SK-N-MC (cell line): Measurements from ENCODE around the gene MTFR1L.

ENCODE experiments used
- DNase-seq: peaks from one replicate; pipeline ENCODE4 v3.0.0-alpha.2; 2011; ENCODE audit warnings: low read depth, low spot score
- H3K27ac ChIP-seq: fragments of 200-600 bp; sonication (generic); 2 replicates; pipeline ENCODE4 v1.5.1; 2016; ENCODE audit warnings: mixed run types
- H3K36me3 ChIP-seq: fragments of 200-600 bp; sonication (generic); 2 replicates; pipeline ENCODE4 v1.6.1; 2017; ENCODE audit warnings: antibody characterized with exemption, low read length, mixed read lengths; ENCODE audit not compliant: insufficient read depth
- H3K4me3 ChIP-seq: fragments of 200-600 bp; sonication (generic); 2 replicates; pipeline ENCODE4 v1.5.1; 2016
- H3K9ac ChIP-seq: fragments of 200-600 bp; sonication (generic); 2 replicates; pipeline ENCODE4 v1.8.0; 2017; ENCODE audit warnings: mixed run types, mixed read lengths; ENCODE audit not compliant: insufficient read length
- H3K9me3 ChIP-seq: fragments of 200-600 bp; sonication (generic); 2 replicates; pipeline ENCODE4 v1.6.1; 2017; ENCODE audit warnings: low read depth, mild to moderate bottlenecking, antibody characterized with exemption, low read length, moderate library complexity, mixed read lengths
- EZH2 ChIP-seq: fragments of 200-600 bp; sonication (generic); IDR thresholded peaks from one replicate; pipeline ENCODE4 v1.6.1; 2017; ENCODE audit warnings: antibody characterized with exemption
- FOXP2 ChIP-seq: optimal IDR thresholded peaks from 2 replicates; pipeline ENCODE3; 2011; ENCODE audit warnings: mild to moderate bottlenecking, moderate library complexity; ENCODE audit not compliant: insufficient read depth; ENCODE audit errors: extremely low read length, control extremely low read depth
- POLR2AphosphoS5 ChIP-seq: IDR thresholded peaks from 2 replicates; pipeline ENCODE4 v1.6.1; 2012; ENCODE audit warnings: mild to moderate bottlenecking, low read depth, low read length, borderline replicate concordance

MTFR1L gene

DNA sequence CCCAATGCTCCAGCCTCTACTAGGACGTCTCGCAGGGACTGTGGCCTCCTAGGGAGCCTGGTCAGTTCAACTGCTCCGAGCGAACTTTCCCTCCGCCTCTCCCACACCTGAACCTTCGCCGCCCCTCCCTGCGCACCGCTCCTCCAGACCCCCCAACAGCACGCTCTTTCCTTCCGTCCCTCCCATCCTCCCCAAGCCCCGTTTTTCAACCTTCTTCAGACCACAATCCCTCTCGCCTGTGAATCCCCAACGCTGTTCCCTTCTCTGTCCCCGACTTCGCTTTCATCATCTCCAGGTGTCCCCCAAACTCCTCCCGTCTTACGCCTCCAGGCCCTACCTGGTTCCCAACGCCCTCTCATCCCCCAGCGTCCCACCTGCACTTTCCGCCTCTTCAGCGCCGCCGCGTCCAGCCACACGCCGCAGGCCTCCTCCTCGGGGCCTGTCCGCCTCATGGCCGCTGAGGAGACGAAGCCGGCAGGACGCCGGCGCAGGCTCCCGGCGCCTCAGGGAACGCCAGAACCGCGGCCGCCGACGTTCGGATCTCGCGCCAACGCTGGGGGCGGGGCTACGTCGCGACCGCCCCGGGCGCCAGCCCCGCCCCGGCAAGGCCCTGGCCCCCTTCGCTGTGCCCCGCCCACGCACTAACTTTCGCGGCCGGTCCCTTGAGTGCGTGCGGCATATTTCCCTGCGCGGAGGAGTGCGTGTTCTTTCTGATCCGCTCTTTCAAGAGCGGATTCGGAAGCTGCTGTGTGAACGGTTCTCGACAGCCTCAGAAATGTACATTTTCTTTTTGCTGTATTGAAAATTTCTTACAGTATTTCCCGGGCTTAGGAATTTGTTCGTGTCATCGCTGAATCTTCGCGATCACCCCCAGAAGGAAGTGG is 39.4 kb downstream of the MTFR1L start, which contains the start of gene AUNIP:
TSS of gene AUNIP (minus strand) at position 552 of the 884 bp plus-strand sequence. CDS start at position 452, 100 bp downstream.
- Histone ChIP-seq H3K27ac (peak within 1 kb of the TSS; percentile 88), H3K9ac (peak within 1 kb of the TSS; percentile 86), H3K4me3 (peak within 1 kb of the TSS; percentile 86), H3K36me3 (no peaks in the 10 kb centered on the region), H3K9me3 (no peaks in the 10 kb centered on the region)
- peak; percentile 48 for DNase-seq
- TF ChIP-seq EZH2 (no peak), POLR2AphosphoS5 (peak; percentile 93)

DNA sequence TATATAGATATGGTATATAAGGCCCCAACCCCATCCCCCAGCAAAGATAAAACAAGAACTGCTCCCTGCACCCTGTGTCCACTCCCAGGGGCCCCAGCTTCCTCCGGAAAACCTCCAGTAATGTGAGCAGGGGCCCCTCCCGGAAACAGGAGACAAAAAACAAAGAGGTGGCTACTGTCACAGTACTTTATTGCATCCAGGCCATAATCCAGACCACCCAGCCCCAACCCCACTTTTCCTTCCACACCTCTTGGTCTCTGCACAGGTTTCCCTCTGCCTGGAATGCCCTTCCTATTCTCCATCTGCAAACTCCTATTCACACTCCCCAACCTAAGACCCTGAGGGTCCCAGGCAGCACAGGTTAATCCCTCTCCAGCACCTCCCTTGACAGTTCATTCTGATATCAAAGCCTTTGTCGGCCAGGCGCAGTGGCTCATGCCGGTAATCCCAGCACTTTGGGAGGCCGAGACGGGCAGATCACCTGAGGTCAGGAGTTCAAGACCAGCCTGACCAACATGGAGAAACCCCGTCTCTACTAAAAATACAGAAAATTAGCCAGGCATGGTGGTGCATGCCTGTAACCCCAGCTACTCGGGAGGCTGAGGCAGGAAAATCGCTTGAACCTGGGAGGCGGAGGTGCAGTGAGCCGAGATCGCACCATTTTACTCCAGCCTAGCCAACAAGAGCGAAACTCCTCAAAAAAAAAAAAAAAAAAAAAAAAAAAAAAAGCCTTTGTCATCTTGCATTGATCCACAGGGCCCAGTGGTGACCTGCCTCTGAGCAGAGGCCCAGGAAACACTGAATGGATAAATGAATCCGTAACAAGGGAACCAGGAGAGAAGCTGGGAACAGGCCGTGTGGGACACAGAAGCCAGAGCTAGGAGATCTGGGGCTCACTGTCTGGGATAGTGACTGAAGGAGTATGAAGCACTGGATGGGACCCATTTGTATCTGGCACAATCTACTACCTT is 41.8 kb downstream of the MTFR1L start:
- TF ChIP-seq EZH2 (no peak), POLR2AphosphoS5 (no peak), FOXP2 (no peak)
- Histone ChIP-seq H3K27ac (no peak overlapping the region), H3K9ac (no peak overlapping the region), H3K36me3 (no peaks in the 10 kb centered on the region), H3K9me3 (no peaks in the 10 kb centered on the region), H3K4me3 (no peak overlapping the region)
- DNase-seq, result no peak

DNA sequence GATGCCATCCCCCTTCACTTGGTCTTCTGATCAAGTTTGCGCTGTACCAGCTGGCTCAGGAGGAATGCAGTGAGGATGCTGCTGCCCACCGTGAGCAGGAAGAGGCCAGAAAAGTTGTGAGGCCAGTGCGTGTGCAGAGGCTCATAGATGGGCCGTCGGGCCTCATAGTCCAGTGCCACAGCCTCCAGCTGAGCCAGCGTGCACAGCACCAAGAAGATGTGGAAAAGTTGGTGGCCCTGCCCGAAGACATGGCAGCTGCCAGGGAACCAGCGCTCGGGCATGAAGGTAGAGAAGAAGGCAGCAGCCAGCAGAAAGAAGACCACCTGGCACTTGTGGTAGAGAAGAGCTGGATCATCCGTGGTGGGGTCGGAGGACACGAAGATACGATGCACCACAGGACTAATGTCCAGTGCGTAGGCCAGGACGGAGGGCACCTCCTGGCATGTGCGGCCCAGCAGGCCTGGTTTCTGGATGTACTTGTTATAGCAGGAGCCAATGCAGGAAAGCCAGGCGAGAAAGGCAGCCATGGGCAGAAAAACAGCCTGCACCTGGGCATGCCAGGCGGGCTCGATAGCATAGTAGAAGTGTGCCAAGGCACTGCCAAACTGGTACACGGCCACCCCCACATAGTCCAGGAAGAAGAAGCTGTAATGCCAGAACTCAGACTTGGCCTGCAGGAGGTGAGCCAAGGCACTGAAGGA is 43.2 kb downstream of the MTFR1L start:
- no peak overlapping the region for H3K27ac ChIP-seq
- H3K4me3 ChIP-seq, result no peak overlapping the region
- no peak for TF ChIP-seq EZH2
- no peak for TF ChIP-seq POLR2AphosphoS5
- no peak for TF ChIP-seq FOXP2
- no peaks in the 10 kb centered on the region for H3K36me3 ChIP-seq
- H3K9ac ChIP-seq, result no peak overlapping the region
- no peak for DNase-seq
- H3K9me3 ChIP-seq, result no peaks in the 10 kb centered on the region

DNA sequence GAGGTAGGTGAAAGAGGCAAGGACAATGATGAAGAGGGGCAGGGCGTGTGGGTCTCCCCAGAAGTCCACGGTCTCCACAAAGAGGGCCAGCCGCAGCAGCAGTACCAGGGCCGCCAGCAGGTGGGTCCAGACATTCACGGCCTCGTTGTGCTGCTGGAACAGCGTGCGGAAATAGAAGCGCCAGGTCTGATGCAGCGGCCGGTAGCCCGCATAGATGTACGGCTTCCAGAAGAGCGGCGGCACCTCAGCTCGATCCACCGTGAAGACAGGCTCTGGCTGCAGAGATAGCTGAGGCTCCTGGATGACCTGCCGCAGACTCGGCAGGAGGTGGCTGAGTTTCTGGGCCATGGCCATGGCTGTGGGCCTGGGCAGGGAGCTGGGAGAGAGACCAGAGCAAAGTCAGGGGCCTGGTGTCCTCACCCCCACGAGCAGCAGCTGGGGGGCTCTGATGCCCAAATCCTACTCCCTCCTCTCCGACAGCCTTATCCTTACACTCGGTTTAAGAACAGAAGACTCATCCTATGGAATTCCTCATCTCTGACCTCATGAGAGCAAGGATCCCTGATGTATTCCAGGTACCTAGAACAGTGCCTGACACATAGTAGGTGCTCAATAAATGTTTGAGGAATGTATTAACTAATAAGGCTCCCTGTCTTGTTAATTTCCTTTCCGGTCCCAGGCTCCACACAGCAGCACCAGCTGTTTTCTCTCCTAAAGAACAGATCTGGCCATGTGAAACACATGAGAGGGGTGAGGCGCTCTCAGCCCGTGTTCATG is 43.9 kb downstream of the MTFR1L start:
- TF ChIP-seq POLR2AphosphoS5, result no peak
- TF ChIP-seq FOXP2, result no peak
- TF ChIP-seq EZH2, result no peak
- no peaks in the 10 kb centered on the region for H3K36me3 ChIP-seq
- H3K9ac ChIP-seq, result no peak overlapping the region
- H3K9me3 ChIP-seq, result no peaks in the 10 kb centered on the region
- no peak for DNase-seq
- no peak overlapping the region for H3K27ac ChIP-seq
- H3K4me3 ChIP-seq, result no peak overlapping the region

DNA sequence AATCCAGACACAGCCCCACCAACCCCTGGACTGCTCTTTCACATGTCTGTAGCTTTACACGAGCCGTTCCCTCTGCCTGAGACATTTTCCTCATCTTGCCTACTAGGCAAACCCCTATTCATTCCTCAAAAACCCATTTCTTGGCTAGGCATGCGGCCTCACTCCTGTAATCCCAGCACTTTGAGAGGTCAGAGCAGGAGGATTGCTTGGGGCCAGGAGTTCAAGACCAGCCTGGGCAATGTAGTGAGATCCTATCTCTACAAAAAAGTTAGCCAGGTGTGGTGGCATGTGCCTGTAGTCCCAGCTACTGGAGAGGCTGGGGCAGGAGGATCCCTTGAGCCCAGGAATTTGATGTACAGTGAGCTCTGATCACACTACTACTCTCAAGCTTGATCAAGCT is 44.7 kb downstream of the MTFR1L start:
- Histone ChIP-seq H3K4me3 (no peak overlapping the region), H3K27ac (no peak overlapping the region), H3K9ac (no peak overlapping the region), H3K9me3 (no peaks in the 10 kb centered on the region), H3K36me3 (no peaks in the 10 kb centered on the region)
- TF ChIP-seq POLR2AphosphoS5 (no peak), FOXP2 (no peak), EZH2 (no peak)
- DNase-seq, result no peak

DNA sequence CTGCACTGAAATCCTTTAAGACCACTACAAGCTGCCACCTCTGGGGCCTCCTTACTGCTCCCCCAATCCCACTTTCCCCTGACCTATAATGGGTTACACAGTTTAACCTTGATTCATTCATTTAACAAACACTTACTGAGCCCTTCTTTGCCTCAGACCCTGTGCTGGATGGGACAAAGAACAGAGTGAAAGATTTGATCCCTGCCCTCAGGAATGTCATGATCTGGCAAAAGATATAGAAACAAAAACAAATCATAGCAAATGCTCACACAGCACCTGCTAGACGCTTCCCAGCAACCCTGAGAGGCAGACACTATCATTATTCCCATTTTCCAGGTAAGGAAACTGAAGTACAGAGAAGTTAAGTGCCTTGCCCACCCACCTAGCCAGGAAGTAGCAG is 46.5 kb downstream of the MTFR1L start:
- DNase-seq, result no peak

DNA sequence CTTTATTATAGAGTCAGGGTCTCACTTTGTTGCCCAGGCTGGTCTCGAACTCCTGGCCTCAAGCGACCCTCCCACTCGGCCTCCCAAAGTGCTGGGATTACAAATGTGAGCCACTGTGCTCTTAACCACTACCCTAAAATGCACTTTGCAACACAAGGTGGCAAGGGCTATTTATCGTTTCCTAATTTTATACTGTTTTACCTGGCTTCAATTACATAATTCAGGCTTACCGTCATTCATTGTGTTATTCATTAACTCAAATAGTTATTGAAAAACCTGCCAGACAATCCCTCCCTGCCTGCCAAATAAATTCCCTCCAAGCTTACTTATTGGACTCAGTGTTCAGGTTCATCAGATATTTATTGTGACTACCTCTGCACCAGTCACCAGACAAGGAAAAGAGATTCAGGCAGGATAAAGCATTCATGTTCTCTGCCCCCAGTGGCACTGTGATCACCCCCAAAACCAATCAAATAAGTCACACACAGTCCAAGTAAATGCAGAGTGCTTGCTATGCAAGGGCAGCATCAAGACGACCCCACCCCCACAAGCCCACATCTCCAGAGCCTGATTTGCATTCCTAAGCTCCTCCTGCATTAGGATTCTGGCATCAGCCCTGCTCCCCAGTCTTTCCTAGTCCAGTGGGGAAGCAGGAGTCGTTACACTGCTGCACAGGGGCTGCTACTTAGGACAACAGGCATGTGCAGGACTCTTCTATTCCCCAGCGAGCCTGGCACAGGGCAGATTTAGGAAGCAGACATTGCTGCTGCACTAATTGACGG is 47.6 kb downstream of the MTFR1L start:
- Histone ChIP-seq H3K36me3 (no peaks in the 10 kb centered on the region), H3K4me3 (no peak overlapping the region), H3K9ac (no peak overlapping the region), H3K27ac (no peak overlapping the region), H3K9me3 (no peaks in the 10 kb centered on the region)
- TF ChIP-seq FOXP2 (no peak), POLR2AphosphoS5 (no peak), EZH2 (no peak)
- DNase-seq, result no peak

More for the DNA sequence above, 46.5 kb downstream of the MTFR1L start:
- no peak overlapping the region for H3K27ac ChIP-seq
- no peaks in the 10 kb centered on the region for H3K36me3 ChIP-seq
- no peak overlapping the region for H3K4me3 ChIP-seq
- H3K9ac ChIP-seq, result no peak overlapping the region
- no peaks in the 10 kb centered on the region for H3K9me3 ChIP-seq
- TF ChIP-seq POLR2AphosphoS5 (no peak), EZH2 (no peak), FOXP2 (no peak)
